Ureter (tissue), 1 donor: ENCODE data around the gene PEX3. TPM values are rescaled to one million over a fixed set of nuclear protein-coding genes. Genes with fewer than 3 reads are reported as not detected.

Source experiments
- DNase-seq: peaks from one replicate; pipeline ENCODE4 v3.0.0-alpha.2; 2020; ENCODE audit warnings: low spot score
- total RNA-seq: library from RNA; stranded (reverse); gene quantifications from one replicate; pipeline ENCODE4 v1.2.4, GENCODE V29; 2023
- donor health status: DM: yes; HTN: yes; CAD: no.

The PEX3 gene
- total RNA-seq, 1 donor from 2014 or later = 35.7 TPM

- no peak for DNase-seq
These were observed 88.5 kb downstream of the PEX3 start for GRCh38 chr6:143539106-143539505.

GRCh38 chr6:143539734-143540133 lies 89.1 kb downstream of the PEX3 start:
- no peak for DNase-seq

GRCh38 chr6:143540192-143540591 lies 89.6 kb downstream of the PEX3 start:
- DNase-seq = no peak

Other genes starting within 250 kb of the PEX3 start
- gene ADAT2, start 110 bp upstream of the PEX3 start, total RNA-seq = 19.7 TPM
- 60.7 TPM for gene FUCA2, start 60.9 kb downstream of the PEX3 start, total RNA-seq
- 93.2 TPM for gene PHACTR2, start 227.2 kb downstream of the PEX3 start, total RNA-seq